Activated T-cell treated with anti-CD3 and anti-CD28 coated beads, Interleukin-2, amount 50 U/mL, for 24 hours (primary cell): Measurements from ENCODE around the gene MYO5B.

Experiments used
- DNase-seq: peaks from one replicate; pipeline ENCODE4 v3.0.0-alpha.2; 2020
- H3K27ac Mint-ChIP-seq: 2 replicates; pipeline ENCODE4 v1.8.0; 2020; ENCODE audit warnings: mild to moderate bottlenecking, mixed read lengths
- H3K27me3 Mint-ChIP-seq: 2 replicates; pipeline ENCODE4 v1.8.0; 2020; ENCODE audit warnings: mixed read lengths
- H3K36me3 Mint-ChIP-seq: 2 replicates; pipeline ENCODE4 v1.8.0; 2020; ENCODE audit warnings: low read depth, mixed read lengths
- H3K4me1 Mint-ChIP-seq: 2 replicates; pipeline ENCODE4 v1.8.0; 2020; ENCODE audit warnings: low read depth, mixed read lengths
- H3K4me3 Mint-ChIP-seq: 2 replicates; pipeline ENCODE4 v1.8.0; 2020; ENCODE audit warnings: mild to moderate bottlenecking, moderate library complexity, mixed read lengths
- H3K9me3 Mint-ChIP-seq: 2 replicates; pipeline ENCODE4 v1.8.0; 2020; ENCODE audit warnings: mixed read lengths

Gene MYO5B

DNA sequence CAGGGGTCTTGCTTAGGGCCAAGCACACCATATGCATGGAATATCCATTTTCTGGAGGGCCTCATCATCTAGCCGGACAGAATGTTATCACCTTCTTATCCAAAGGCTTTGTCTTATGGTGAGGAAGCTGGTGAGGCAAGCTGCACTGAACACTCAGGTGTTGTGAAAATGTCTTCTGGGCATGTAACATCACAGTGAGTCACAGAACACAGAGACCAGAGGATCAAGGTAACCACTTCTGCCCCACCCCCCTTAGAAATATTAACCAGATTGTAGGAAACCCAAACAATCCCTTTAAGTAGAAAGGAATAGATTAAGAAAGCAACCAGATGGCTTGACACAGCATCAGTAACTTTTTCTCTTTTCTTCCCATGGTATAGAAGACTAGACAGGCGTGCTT lies 51.1 kb downstream of the MYO5B start:
- Mint-ChIP-seq H3K27me3 (peaks cover 37% of the 10 kb centered on the region), H3K4me3 (no peak overlapping the region), H3K27ac (no peak overlapping the region), H3K9me3 (no peaks in the 10 kb centered on the region), H3K36me3 (no peaks in the 10 kb centered on the region), H3K4me1 (no peaks in the 10 kb centered on the region)
- DNase-seq: no peak

DNA sequence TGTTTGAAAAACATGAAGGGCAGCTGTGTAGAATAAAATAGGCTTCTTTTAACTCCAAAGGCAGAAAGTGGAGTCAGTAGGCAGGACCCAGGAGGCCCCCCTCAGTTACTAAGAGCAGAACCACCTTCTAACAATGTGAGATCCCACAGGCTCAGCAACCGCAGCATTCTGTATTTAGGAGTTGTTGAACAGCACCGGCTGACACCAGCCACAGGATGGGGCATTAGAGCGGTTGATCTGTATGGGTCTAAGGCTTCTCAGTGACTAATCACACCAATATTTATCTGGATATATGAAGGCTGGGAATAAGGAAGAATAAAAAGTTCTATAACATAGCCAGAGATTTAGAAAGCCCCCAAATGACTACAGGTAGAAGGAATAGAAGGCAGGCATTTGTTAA lies 51.7 kb downstream of the MYO5B start:
- Mint-ChIP-seq H3K27me3 (peaks cover 40% of the 10 kb centered on the region), H3K27ac (no peak overlapping the region), H3K9me3 (no peaks in the 10 kb centered on the region), H3K36me3 (no peaks in the 10 kb centered on the region), H3K4me1 (no peaks in the 10 kb centered on the region), H3K4me3 (no peak overlapping the region)
- DNase-seq: no peak

DNA sequence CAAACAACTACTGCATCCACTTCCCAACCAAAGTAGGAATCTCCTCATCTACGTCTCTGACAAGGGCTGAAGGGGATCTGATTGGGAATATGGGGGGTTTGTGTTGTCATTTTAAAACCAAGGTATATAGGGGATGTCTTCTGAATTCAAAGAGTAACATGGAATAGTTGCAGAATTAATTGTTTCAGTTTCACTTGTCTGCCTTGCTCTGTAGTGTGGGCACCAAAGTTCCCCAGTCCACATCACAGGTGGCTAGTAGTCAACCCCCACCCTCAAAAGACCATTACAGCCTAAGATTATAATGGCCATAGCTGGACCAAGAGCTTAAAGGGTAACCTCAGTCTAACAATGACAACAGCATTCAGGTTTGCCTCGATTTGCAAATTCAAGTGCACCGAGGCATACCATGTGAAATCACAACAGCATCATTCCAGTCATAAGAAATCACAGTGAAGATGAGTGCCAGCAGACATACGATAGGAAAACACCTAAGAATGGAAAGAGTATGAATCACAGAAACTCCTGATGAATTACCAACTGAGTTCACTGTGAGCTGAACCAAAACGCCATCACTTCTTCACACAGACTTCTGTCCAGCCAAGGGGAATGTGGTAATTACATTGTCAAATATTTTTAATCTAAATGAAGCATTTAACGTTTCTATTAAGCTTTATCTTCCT lies 52.4 kb downstream of the MYO5B start:
- Mint-ChIP-seq H3K36me3 (no peaks in the 10 kb centered on the region), H3K4me1 (no peaks in the 10 kb centered on the region), H3K27ac (no peak overlapping the region), H3K9me3 (no peaks in the 10 kb centered on the region), H3K4me3 (no peak overlapping the region), H3K27me3 (peaks cover 41% of the 10 kb centered on the region)
- no peak for DNase-seq

DNA sequence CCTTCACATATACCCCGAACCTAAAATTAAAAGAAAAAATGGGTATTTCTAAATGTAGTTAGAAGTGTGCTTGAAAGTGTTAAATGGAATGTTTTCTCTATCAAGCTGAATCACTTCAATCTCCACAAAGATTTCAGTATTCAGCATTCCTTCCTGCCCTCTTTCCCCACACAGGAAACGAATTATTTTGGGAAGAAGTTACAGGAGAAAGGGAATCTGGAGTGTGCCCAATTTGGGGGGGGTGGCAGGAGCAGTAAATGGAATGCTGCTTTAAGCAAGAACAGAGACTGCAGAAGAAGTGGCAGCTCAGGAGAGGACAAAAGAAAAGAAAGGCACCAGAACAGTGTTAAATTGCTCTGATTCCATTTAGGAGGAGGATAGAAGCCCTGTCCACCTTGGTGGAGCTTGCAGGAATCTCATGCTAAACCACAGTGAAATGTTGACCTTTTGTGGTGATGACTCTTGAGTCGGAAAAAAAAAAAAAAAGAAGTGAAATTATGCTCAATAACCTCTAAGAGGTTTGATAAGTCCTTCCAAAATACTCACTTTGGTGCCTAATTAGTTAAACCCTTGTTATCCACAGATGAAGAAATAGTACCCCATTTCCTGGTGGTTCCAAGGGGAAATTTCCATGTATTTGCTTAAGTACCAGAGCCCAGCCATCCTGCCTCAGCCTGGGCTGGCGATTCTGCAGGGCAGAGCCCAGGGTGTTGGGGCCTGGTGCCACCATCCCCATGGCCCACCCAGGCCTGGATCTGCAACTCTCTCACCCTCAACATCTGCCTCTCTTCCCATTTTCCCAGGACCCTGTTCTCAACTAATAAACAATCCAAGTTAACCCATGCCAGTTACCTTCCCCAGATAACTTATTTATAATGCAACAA lies 56.5 kb downstream of the MYO5B start:
- H3K27ac Mint-ChIP-seq: no peak overlapping the region
- H3K36me3 Mint-ChIP-seq: no peaks in the 10 kb centered on the region
- H3K27me3 Mint-ChIP-seq: peaks cover 56% of the 10 kb centered on the region
- no peak for DNase-seq
- no peak overlapping the region for H3K4me3 Mint-ChIP-seq
- H3K4me1 Mint-ChIP-seq: no peaks in the 10 kb centered on the region
- no peaks in the 10 kb centered on the region for H3K9me3 Mint-ChIP-seq

DNA sequence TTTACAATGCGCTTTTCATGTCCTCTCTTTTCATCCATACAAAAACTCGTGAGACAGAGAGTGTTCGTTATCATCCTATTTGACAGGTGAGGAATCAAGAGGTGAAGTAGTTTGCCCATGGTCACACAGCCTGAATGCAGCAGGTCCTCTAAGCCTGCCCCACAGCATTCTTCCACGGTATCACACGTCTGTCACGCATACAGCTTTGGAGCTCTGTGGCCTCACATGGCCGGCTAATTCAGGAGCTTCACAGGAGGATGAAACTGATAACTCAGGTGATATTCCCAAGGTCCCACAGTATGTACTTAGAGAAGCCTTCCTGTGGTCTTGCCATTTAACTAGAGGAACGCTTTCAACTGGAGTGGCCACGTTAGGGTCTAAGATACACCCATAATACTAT lies 59.0 kb downstream of the MYO5B start:
- H3K27me3 Mint-ChIP-seq: peaks cover 63% of the 10 kb centered on the region
- H3K4me3 Mint-ChIP-seq: no peak overlapping the region

DNA sequence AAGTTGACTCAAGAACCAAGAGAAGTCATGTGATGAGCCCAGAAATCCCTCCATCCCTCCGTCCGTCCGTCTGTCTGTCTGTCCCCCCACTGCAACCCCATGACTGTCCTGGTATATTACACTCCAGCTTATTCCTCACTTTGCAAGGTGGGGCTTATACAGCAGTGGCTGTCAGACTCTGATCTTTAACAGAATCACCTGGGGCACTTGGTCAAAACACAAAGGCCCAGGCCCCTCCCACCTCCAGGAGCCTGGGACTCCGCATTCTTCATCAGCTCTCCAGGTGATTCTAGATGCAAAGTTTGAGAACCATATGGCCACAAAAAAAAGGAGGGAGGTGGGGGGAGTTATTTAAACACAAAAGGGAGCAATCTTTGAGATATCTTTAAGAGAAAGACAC lies 61.4 kb downstream of the MYO5B start:
- peaks cover 11% of the 10 kb centered on the region for H3K4me1 Mint-ChIP-seq
- DNase-seq: no peak
- H3K27me3 Mint-ChIP-seq: peaks cover 65% of the 10 kb centered on the region
- no peaks in the 10 kb centered on the region for H3K36me3 Mint-ChIP-seq
- H3K9me3 Mint-ChIP-seq: no peaks in the 10 kb centered on the region
- no peak overlapping the region for H3K27ac Mint-ChIP-seq
- no peak overlapping the region for H3K4me3 Mint-ChIP-seq

More for the DNA sequence above, 59.0 kb downstream of the MYO5B start:
- no peak overlapping the region for H3K27ac Mint-ChIP-seq
- DNase-seq: no peak
- H3K4me1 Mint-ChIP-seq: peaks cover 11% of the 10 kb centered on the region
- H3K9me3 Mint-ChIP-seq: no peaks in the 10 kb centered on the region
- no peaks in the 10 kb centered on the region for H3K36me3 Mint-ChIP-seq

DNA sequence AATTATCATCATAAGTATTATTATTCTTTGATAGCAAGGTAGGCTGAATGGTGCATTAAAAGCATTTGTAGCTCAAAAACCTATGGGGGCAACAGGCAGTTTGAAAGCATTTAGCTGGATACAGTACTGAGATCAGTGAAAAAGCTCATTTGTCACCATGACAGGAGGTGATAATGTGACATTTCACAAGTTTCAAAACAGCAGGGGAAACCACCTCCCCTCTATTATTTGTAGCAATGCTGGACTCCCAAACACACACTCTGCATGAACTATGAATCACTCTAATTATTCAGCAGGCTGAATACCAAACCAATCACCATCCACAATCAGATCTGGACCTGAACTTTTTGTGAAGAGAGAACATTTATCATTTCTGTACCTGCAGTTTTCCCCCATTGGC lies 63.4 kb downstream of the MYO5B start:
- H3K9me3 Mint-ChIP-seq: no peaks in the 10 kb centered on the region
- peaks cover 68% of the 10 kb centered on the region for H3K27me3 Mint-ChIP-seq
- no peak for DNase-seq
- H3K4me3 Mint-ChIP-seq: no peak overlapping the region
- H3K27ac Mint-ChIP-seq: no peak overlapping the region
- no peaks in the 10 kb centered on the region for H3K36me3 Mint-ChIP-seq
- peaks cover 11% of the 10 kb centered on the region for H3K4me1 Mint-ChIP-seq

DNA sequence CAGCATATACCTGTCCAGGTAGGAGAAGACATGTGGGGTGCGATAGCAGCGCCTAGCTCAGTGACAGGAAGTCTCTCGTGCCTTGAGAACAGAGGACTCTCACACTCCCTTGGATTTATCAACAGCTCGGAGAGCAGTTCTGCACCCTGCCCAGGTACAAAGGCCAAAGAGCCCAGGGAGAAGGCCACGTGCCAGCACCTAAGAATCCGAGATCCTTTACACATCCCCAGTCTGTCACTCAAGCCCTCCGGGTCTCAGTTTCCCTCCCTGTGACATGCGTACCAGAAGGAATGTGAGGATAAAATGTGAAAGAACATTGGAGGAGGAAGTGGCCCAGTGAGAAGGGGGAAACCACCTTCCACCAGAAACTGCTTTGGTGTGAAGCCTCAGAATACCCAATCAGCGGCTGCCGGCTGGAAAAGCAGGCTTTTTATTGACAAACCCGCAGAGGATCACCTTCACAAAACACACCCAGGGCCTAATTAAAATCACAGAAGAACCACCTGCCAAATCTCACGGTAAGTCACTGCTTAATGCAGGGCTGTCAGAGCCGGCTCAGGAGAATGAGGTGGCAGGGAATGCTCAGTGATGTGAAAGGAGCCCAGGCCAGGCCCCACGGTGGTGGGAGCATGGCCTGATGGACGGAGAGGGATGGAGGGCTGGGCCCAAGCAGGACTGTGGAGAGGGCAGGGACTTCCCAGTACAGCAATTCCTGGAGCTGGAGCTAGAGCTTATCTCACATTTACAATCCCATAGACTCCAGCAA lies 66.3 kb downstream of the MYO5B start:
- peaks cover 11% of the 10 kb centered on the region for H3K4me1 Mint-ChIP-seq
- H3K9me3 Mint-ChIP-seq: no peaks in the 10 kb centered on the region
- peaks cover 57% of the 10 kb centered on the region for H3K27me3 Mint-ChIP-seq
- H3K27ac Mint-ChIP-seq: no peak overlapping the region
- H3K36me3 Mint-ChIP-seq: no peaks in the 10 kb centered on the region
- no peak overlapping the region for H3K4me3 Mint-ChIP-seq
- DNase-seq: no peak

DNA sequence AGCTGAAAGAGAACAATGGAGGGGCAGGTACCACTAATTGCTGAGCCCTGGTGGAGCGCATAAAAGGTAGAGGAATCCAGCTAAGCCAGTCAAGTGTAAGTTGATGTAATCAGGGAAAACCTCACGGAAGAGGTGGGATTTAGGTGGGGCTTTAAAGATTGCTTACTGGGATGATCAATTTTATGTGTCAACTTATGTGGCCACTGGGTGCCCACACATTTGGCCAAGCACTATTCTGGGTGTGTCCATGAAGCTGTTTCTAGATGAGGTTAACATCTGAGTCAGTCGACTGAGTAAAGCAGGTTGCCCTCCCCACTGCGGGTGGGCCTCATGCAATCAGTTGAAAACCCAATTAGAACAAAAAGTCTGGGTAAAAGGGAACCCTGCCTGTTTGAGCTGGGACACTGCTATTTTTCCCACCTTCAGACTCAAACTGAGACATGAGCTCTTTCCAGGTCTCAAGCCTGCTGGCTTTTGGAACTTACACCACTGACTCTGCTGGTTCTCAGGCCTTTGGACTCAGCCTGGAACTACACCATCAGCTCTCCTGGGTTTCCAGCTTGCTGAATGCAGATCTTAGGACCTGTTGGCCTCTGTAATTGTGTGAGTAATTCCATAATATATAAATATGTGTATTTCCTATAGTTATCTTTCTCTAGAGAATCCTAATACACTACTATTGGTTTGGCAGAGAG lies 67.3 kb downstream of the MYO5B start:
- Mint-ChIP-seq H3K4me1 (peaks cover 11% of the 10 kb centered on the region), H3K36me3 (no peaks in the 10 kb centered on the region), H3K4me3 (no peak overlapping the region), H3K9me3 (no peaks in the 10 kb centered on the region), H3K27ac (no peak overlapping the region), H3K27me3 (peaks cover 49% of the 10 kb centered on the region)
- DNase-seq: no peak

DNA sequence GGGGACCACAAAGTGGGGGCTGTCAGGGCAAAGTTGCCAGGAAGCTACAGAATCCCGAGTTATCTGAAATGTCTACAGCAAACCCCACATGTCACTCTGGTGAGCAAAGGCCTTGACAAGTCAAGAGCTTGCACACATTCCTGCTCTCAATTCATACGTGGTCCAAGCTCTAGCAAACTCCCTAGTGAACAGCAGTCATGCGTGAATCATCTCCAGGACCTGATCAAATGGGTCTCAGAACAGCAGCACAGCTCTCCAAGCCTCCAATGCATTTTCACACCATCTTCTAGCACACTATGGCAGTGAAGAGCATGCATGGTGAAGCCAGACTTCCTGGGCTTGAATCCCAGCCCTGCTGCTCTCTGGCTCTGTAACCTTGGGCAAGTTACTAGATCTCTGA lies 68.5 kb downstream of the MYO5B start:
- Mint-ChIP-seq H3K9me3 (no peaks in the 10 kb centered on the region), H3K27me3 (peaks cover 46% of the 10 kb centered on the region), H3K36me3 (no peaks in the 10 kb centered on the region), H3K4me1 (peaks cover 5% of the 10 kb centered on the region), H3K4me3 (no peak overlapping the region), H3K27ac (no peak overlapping the region)
- no peak for DNase-seq

DNA sequence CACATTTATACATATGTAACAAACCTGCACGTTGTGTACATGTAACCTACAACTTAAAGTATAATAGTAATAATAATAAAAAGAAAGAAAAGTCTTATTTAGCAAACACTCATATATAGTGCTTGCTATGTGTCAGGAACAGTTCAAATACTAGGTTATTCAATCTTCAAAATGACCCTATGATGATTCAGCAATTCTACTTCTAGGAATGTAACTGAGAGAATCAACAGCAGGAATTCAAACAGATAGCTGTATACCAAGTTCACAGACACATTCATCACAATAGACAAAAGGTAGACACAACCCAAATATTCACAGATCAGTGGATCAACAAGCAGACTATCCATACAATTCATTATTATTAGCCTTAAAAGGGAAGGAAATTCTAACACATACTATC lies 69.5 kb downstream of the MYO5B start:
- no peaks in the 10 kb centered on the region for H3K36me3 Mint-ChIP-seq
- DNase-seq: no peak
- no peak overlapping the region for H3K4me3 Mint-ChIP-seq
- peaks cover 41% of the 10 kb centered on the region for H3K27me3 Mint-ChIP-seq
- H3K4me1 Mint-ChIP-seq: no peaks in the 10 kb centered on the region
- H3K27ac Mint-ChIP-seq: no peak overlapping the region
- no peaks in the 10 kb centered on the region for H3K9me3 Mint-ChIP-seq

DNA sequence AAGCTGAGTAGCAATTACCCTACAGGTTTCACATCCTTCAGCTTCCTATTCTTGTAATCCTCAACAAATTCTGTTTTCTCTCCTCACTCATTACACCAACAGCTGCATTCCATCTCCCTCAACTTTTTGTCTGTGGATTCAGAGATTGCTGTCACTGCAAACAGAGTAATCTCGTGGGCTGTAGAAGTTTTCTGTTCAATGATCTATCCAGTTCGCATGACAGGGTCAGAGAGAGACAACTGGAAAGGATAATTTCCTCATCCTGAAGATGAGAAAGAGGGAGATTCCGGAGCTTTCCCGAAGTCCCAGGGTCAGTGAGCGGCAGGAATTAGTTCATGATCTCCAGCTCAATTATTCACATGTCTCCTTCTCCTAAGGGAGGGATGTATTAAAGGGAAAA lies 75.7 kb downstream of the MYO5B start:
- no peaks in the 10 kb centered on the region for H3K9me3 Mint-ChIP-seq
- no peaks in the 10 kb centered on the region for H3K36me3 Mint-ChIP-seq
- DNase-seq: no peak
- no peak overlapping the region for H3K27ac Mint-ChIP-seq
- peaks cover 28% of the 10 kb centered on the region for H3K27me3 Mint-ChIP-seq
- no peak overlapping the region for H3K4me3 Mint-ChIP-seq
- H3K4me1 Mint-ChIP-seq: no peaks in the 10 kb centered on the region

DNA sequence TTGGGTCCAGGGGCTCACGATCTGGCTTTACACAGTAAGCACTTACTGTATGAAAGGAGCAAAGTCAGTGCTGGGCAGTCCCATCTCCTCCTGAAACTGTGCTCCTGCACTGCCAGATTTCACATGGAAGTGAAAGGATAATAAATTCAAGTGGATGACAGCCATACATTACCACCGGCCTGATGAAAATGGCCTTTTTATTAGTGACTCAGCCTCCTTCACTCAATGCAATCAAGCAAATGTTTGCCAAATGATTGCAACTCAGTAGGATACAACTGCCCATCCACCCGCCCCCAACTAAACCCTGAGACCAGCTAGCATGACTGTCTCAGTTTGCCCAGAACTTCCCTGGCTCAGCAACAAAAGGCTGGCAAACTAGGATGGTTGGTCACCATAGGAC lies 77.1 kb downstream of the MYO5B start:
- no peak overlapping the region for H3K27ac Mint-ChIP-seq
- H3K27me3 Mint-ChIP-seq: peaks cover 34% of the 10 kb centered on the region
- no peaks in the 10 kb centered on the region for H3K9me3 Mint-ChIP-seq
- DNase-seq: no peak
- H3K4me3 Mint-ChIP-seq: no peak overlapping the region
- H3K4me1 Mint-ChIP-seq: no peaks in the 10 kb centered on the region
- H3K36me3 Mint-ChIP-seq: no peaks in the 10 kb centered on the region

DNA sequence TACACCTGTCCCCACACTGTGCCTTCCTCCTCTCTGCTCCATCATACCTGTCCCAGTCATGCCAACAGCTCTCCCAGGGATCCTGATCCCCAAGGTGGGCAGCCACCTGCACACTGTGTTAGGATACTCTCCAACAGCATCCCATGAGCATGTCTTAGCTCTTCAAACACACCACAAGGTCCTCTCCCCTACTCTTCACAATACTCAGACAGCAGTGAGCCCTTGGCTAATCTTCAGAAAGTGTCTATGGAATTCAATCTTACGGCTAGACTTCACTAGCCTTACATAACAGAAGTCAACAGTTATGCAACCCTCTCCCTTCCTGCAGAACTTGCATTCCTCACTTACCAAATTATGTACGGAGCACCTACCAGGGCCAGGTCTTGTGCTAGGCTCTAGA lies 79.9 kb downstream of the MYO5B start:
- Mint-ChIP-seq H3K4me1 (no peaks in the 10 kb centered on the region), H3K4me3 (no peak overlapping the region), H3K9me3 (no peaks in the 10 kb centered on the region), H3K36me3 (no peaks in the 10 kb centered on the region), H3K27ac (no peak overlapping the region), H3K27me3 (peaks cover 28% of the 10 kb centered on the region)
- no peak for DNase-seq
